Thyroid gland (tissue), 4 donors: ENCODE results near the gene DERL3. TPM values are rescaled to one million over a fixed set of nuclear protein-coding genes. Genes with fewer than 3 reads are reported as not detected.

ENCODE experiments used
- DNase-seq, 2 donors: peaks; one replicate each; pipeline ENCODE4 v3.0.0-alpha.2; 2019
- H3K27ac ChIP-seq, 3 donors: fragments of 200-600 bp; sonication (generic); 1 replicate in 2 of 3; 2 replicates in 1 of 3; pipeline ENCODE4 v1.5.1; 2016 to 2019; ENCODE audit warnings: mild to moderate bottlenecking in 1 of 3, moderate library complexity in 1 of 3
- H3K27me3 ChIP-seq: fragments of 200-600 bp; sonication (generic); one replicate; pipeline ENCODE4 v1.5.1; 2019
- H3K36me3 ChIP-seq, 2 donors: fragments of 200-600 bp; sonication (generic); one replicate each; pipeline ENCODE4 v1.5.1; 2016 to 2019
- H3K4me1 ChIP-seq, 2 donors: fragments of 200-600 bp; sonication (generic); one replicate each; pipeline ENCODE4 v1.5.1; 2017 to 2019
- H3K4me3 ChIP-seq, 3 donors: fragments of 200-600 bp; sonication (generic); replicated peaks in 1 of 3; 1 replicate in 2 of 3; 2 replicates in 1 of 3; pipeline ENCODE4 v1.5.1; 2016; ENCODE audit warnings: mild to moderate bottlenecking in 1 of 3
- H3K9me3 ChIP-seq: fragments of 200-600 bp; sonication (generic); one replicate; pipeline ENCODE4 v1.5.1; 2017
- POLR2A ChIP-seq, 2 donors: fragments of 450-650 bp; IDR thresholded peaks; one replicate each; pipeline ENCODE4 v1.6.1; 2017; ENCODE audit warnings: antibody characterized with exemption in 2 of 2, mild to moderate bottlenecking in 2 of 2, moderate library complexity in 1 of 2
- WGBS, 2 donors: methylation state at CpG; one replicate each; pipeline ENCODE4 v1.1.5; 2017; 5-methylcytosine and 5-hydroxymethylcytosine counted together
- intact Hi-C: fragments of 100-400 bp; cut with DNase I; formaldehyde crosslinking; loops from one replicate; pipeline ENCODE4 v1.15.1; 2023
- total RNA-seq, 4 donors: library from RNA; depleted of rRNA; stranded (reverse); fragments of >200 nt; gene quantifications; one replicate each; pipeline ENCODE4 v1.2.3, GENCODE V29; 2016
- TF ChIP-seq, protein P1 (sequence below), 6 experiments: fragments of 200-600 bp in 3 of 6; fragments of 450-650 bp in 3 of 6; sonication (generic) in 3 of 6; IDR thresholded peaks; one replicate each; pipeline ENCODE4 v1.5.1; 2016 to 2019; ENCODE audit warnings: antibody characterized with exemption in 6 of 6, mild to moderate bottlenecking in 2 of 6, inconsistent platforms in 1 of 6, moderate library complexity in 1 of 6

Gene DERL3
- total RNA-seq, 4 donors from 2014 or later = 1.6 to 15.9 (median 4.1) TPM

GRCh38 chr22:23791738-23792645, 46.8 kb downstream of the DERL3 start:
- Histone ChIP-seq H3K9me3 (no peaks in the 10 kb centered on the region), H3K36me3 (peaks cover 32 to 41% of the 10 kb centered on the region in 2 donors), H3K27me3 (no peaks in the 10 kb centered on the region), H3K4me3 (no peak overlapping the region), H3K4me1 (peaks cover 16% of the 10 kb centered on the region in 2 donors), H3K27ac (no peak overlapping the region)
- no peak for DNase-seq
- intact Hi-C loops = no loop called here
- TF ChIP-seq POLR2A (IDR thresholded peaks at IDR 0.05) = no peak
- TF ChIP-seq, protein P1, sequence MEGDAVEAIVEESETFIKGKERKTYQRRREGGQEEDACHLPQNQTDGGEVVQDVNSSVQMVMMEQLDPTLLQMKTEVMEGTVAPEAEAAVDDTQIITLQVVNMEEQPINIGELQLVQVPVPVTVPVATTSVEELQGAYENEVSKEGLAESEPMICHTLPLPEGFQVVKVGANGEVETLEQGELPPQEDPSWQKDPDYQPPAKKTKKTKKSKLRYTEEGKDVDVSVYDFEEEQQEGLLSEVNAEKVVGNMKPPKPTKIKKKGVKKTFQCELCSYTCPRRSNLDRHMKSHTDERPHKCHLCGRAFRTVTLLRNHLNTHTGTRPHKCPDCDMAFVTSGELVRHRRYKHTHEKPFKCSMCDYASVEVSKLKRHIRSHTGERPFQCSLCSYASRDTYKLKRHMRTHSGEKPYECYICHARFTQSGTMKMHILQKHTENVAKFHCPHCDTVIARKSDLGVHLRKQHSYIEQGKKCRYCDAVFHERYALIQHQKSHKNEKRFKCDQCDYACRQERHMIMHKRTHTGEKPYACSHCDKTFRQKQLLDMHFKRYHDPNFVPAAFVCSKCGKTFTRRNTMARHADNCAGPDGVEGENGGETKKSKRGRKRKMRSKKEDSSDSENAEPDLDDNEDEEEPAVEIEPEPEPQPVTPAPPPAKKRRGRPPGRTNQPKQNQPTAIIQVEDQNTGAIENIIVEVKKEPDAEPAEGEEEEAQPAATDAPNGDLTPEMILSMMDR (IDR thresholded peaks at IDR 0.05) = no peak
- 91% methylated on average over 18 to 19 of the region's 25 CpGs for WGBS, 2 donors

DNA sequence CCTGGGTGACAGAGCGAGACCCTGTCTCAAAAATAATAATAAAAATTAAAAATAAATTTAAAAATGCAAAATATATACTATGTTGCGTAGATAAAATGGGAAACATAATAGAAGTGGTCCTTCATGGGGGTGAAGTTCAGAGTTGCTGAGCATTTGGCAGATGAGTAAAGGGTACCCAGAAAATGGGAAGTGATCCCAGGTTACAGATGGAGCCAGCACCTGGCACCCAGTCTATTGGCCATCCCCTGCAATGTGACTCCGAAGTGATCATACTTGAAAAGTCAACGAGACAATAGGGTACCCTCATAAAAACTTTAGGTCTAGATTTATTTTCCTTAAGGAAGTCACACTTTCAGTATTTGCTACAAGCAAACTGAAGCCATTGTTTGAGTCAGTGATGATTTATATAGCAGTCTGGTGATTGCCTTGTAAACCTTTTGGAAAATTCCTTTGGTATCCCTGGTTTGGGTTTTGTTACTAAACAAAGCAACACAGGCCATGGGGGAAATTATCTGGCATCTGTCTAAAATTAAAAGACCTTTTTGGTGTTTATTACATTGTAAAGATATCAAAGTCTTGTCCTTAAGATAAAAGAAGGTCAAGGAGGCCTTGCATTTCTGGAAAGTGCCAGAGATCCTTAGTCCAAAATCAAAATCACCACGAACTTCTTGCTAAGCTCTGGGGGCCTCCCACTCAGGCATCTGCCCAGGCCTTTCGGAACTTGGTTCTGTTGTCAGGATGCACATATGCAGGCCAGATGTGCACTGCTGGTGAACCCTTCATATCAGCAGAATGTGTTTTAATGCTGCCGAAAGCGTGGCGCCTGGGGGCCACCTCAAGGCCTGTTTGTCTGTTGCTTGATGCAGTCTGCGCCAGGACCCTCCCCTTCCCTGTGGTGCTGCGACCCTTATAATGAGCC, 47.7 kb downstream of the DERL3 start:
- 69 to 75% methylated on average over 11 of the region's 11 CpGs for WGBS, 2 donors
- H3K9me3 ChIP-seq = no peaks in the 10 kb centered on the region
- H3K4me3 ChIP-seq = no peak overlapping the region
- peaks cover 26 to 36% of the 10 kb centered on the region in 2 donors for H3K36me3 ChIP-seq
- H3K27me3 ChIP-seq = no peaks in the 10 kb centered on the region
- peaks cover 21% of the 10 kb centered on the region in 2 donors for H3K4me1 ChIP-seq
- no peak for DNase-seq
- TF ChIP-seq, protein P1 (IDR thresholded peaks at IDR 0.05) = no peak
- TF ChIP-seq POLR2A (IDR thresholded peaks at IDR 0.05) = no peak
- intact Hi-C loops = no loop called here
- H3K27ac ChIP-seq = no peak overlapping the region

DNA sequence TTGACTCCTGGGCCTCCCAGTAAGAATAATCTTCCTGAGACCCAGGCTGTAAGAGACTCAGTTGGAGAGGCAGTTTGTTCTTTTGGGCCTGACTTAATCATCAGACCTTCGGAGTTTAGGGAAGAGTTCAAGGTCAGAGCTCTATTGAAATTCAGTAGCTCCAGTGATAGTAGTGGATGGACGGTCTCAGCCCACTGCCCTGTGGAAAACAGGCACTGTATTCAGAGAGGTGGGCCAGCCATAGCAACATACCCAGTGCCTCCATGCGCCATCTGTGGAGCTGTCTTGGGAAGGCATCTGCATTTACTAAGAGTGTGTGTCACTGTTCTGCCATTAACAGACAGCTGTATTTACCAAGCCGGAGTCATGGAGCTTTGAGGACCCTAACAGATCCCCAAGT, 49.2 kb downstream of the DERL3 start:
- Histone ChIP-seq H3K36me3 (peaks cover 14 to 24% of the 10 kb centered on the region in 2 donors), H3K4me3 (no peak overlapping the region), H3K9me3 (no peaks in the 10 kb centered on the region), H3K4me1 (peaks cover 21% of the 10 kb centered on the region in 2 donors), H3K27ac (no peak overlapping the region), H3K27me3 (no peaks in the 10 kb centered on the region)
- WGBS, 2 donors = 85 to 88% methylated on average over 4 of the region's 4 CpGs
- intact Hi-C loops = loop anchor here (5.0 kb wide), 1 partner anchor 53 kb away; no protein-coding TSS in a partner anchor
- no peak for TF ChIP-seq POLR2A (IDR thresholded peaks at IDR 0.05)
- TF ChIP-seq, protein P1 (IDR thresholded peaks at IDR 0.05) = no peak
- DNase-seq = no peak

DNA sequence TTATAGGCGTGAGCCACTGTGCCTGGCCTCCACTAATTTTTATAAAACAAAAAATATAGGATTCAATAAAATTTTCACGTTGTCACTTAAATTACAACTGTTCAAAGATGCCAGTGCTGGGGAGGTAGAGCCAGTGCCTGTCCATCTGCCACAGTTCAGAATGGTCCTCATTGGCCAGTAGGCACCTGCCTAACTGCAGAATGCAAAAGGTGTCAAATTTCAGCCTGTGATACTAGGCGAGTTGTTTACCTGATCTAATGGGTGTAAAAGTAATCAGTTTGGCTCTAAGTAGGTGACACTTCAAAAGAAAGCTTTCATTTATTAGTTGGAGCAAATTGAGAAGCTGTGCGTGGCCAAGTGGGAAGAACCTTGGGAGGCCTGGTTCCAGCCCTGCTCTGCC, 49.7 kb downstream of the DERL3 start:
- TF ChIP-seq, protein P1 (IDR thresholded peaks at IDR 0.05) = no peak
- TF ChIP-seq POLR2A (IDR thresholded peaks at IDR 0.05) = no peak
- Histone ChIP-seq H3K27me3 (no peaks in the 10 kb centered on the region), H3K4me3 (no peak overlapping the region), H3K4me1 (peaks cover 21% of the 10 kb centered on the region in 2 donors), H3K27ac (no peak overlapping the region), H3K9me3 (no peaks in the 10 kb centered on the region), H3K36me3 (peaks cover 12 to 19% of the 10 kb centered on the region in 2 donors)
- WGBS, 2 donors = 71 to 76% methylated on average over 4 of the region's 4 CpGs
- DNase-seq = no peak
- intact Hi-C loops = loop anchor here (5.0 kb wide), 1 partner anchor 53 kb away; no protein-coding TSS in a partner anchor
